ENCODE results near the gene ADAM8.
"Not testable (repeated sequence)": the region's sequence is repeated elsewhere in the genome, so short reads cannot be mapped to it uniquely, and the experiment has no call there.

Gene ADAM8

GRCh38 chr10:133229265-133230043, 47.2 kb downstream of the ADAM8 start:
- no peak for DNase-seq

GRCh38 chr10:133227256-133227655, 49.4 kb downstream of the ADAM8 start:
- no peak for DNase-seq

- no peak for DNase-seq
Measured at GRCh38 chr10:133226251-133226808, 50.3 kb downstream of the ADAM8 start.

DNA sequence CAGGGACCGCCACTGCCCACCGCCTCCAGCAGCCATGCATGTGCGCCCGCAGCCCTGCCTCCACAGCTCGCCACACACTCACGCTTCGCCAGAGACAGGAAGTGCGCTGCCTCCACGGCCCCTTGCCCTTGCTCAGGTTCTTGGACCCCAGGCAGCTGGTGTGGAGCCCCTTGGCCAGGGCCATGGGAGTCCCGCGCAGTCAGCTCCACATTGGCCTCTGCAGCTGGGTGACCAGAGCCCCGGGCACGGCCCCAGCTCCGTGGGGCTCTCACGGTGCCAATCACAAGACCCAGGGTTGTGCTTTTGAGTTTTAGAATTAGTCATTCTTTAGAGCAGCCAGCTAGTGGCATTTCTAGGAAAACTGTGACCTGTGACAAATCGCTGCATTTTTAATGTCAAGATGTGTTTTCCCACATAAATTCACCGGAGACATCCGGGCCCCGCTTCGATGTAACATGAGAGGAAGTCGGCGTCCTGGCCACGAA, 50.9 kb downstream of the ADAM8 start:
- DNase-seq, result no peak

GRCh38 chr10:133224756-133225372, 51.8 kb downstream of the ADAM8 start:
- no peak for DNase-seq

- no peak for DNase-seq
Measured at GRCh38 chr10:133224076-133224475, 52.6 kb downstream of the ADAM8 start.

DNA sequence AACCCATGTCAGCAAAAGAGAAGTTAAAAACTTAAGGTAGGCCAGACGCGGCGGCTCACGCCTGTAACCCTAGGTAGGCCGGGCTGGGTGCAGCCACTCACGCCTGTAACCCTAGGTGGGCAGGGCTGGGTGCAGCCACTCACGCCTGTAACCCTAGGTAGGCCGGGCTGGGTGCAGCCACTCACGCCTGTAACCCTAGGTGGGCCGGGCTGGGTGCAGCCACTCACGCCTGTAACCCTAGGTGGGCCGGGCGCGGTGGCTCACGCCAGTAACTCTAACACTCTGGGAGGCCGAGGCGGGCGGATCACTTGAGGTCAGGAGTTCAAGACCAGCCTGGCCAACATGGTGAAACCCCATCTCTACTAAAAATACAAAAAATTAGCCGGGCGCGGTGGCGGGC, 54.9 kb downstream of the ADAM8 start:
- not testable (repeated sequence) for DNase-seq

GRCh38 chr10:133221331-133221730, 55.3 kb downstream of the ADAM8 start:
- DNase-seq, result no peak

DNA sequence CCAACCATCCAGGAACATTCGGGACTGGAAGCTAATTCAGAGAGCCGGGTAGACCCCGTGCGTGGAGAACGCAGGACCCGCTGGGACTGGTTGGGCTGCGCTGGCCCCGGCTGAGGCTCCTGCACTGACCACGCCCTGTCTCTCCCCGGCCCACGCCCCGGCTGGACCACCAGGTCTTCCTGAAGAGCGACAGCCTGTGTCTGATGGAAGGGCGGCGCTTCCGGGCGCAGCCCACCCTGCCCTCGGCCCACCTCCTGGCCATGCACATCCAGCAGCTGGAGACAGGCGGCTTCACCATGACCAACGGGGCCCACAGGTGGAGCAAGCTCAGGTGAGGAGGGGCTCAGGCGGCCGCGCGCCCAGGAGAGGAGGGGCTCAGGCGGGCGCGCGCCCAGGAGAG, 56.9 kb downstream of the ADAM8 start:
- no peak for DNase-seq

DNA sequence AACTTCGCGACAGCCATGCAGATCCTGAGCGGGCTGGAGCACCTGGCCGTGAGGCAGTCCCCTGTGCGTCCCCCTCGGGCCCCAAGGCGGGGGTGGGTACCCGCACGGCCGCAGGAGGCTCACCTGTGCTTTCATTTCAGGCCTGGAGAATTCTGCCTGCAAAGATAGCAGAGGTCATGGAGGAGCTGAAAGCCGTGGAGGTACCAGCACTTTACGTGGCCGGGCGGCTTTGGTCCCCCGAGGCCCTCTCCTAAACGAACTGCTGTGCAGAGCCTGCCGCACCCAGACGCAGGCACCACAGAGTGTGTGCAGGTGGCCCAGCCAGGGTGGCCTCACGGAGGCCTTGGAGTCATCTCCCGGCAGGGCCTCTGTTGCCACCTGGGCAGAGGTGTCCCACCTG, 57.8 kb downstream of the ADAM8 start:
- no peak for DNase-seq

DNA sequence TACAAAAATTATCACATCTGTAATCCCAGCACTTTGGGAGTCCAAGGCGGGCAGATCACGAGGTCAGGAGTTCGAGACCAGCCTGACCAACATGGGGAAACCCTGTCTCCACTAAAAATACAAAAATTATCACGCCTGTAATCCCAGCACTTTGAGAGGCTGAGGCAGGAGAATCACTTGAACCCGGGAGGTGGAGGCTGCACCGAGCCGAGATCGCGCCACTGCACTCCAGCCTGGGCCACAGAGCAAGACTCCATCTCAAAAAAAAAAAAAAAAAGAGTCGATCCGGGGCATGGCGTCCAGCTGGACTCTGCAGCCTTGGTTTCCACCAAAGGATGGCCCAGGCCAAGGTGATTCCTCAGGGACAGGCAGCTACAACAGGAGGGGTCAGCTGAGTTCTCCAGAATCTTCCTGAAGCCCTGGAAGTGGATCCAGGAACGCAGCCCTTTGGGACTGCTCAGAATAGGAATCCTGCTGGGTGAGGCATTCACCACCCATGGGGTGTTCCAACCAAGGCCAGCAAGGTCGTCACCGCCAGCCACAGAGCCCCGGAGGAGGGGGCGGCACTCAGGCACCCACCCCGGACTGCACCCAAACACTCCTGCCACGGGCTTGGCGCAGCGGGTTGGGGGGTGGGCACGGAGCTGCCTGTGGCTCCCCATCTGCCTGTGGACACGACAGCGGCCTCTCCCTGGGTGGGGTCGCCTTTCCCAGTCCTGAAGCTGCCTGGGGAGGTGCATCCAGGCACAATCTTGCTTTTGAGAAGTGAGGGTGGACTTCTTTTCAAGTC, 58.7 kb downstream of the ADAM8 start:
- no peak for DNase-seq

DNA sequence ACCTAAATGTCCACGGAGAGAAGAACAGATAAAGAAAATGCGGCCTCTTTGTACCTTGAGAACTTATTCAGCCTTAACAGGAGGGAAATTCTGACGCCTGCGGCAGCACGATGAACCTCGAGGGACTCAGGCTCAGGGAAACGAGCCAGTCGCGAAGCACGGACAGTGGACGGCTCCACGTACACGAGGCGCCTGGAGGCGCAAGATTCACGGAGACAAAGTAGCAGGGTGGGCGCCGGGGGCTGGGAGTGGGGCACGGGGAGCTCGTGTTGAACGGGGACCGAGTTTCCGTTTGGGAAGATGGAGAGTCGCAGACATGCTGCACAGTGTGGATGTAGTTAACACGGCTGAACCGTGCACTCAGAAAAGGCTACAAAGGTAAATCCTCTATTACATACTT, 59.9 kb downstream of the ADAM8 start:
- DNase-seq, result no peak

GRCh38 chr10:133215586-133215985, 61.1 kb downstream of the ADAM8 start:
- DNase-seq, result no peak

DNA sequence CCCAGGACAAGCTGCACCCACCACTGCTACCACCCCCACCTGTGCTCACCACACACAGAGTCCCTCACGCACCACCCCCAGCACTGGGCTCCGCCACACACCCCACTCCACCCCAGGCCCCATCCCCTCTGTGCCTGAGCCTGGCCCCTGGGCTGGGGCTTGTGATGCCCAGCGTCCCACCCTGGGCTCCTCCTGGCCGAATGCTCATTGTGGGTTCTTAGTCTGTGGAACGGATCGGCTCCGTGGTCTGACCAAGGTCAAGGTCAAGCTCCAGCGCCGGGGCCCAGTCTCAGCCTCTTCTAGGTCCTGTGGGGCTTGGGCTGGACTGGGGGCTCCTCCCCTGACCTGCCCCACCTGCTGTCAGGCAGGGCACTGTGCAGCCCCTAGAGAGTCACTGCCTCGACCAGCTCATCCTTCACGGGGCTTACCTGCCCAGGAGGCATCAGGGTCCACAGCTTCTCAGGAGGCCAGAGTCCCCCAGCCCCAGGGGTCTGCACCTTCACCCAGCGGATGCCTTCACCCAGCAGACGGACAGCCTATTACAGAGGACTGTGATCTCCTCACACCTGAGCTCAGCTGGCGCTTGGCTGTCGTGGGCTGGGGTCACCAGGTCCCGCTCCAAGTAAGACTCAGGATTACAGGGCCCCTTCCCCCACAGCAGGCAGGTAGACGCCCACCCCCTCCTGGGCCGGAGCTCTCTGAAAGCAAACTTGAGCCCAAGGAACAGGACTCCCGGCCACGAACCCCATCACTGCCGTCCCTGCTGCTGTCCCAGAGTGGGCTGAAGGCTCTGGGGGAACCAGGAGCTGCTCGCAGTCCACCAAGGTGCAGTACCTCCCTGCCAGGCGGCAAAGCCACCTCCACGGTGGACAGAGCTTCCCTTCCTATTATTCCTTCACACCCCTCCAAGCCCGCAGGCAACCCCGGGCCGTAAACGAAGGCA, 61.9 kb downstream of the ADAM8 start:
- DNase-seq, result no peak

GRCh38 chr10:133213641-133214467, 62.8 kb downstream of the ADAM8 start:
- no peak for DNase-seq

- DNase-seq, result no peak
Measured at GRCh38 chr10:133212853-133213494, 63.7 kb downstream of the ADAM8 start.
